Stimulated activated CD4-positive, alpha-beta T cell treated with anti-CD3 and anti-CD28 coated beads, Interleukin-12 subunit alpha, Interleukin-12 subunit beta, amount 100 ng/mL, for 4 hours (primary cell): ENCODE measurements around the gene CCDC88C.
A peak's percentile ranks its signal among the peaks of the same experiment; 100 is the strongest.

Experiments used
- DNase-seq: peaks from one replicate; pipeline ENCODE4 v3.0.0-alpha.2; 2020

Gene CCDC88C

DNA sequence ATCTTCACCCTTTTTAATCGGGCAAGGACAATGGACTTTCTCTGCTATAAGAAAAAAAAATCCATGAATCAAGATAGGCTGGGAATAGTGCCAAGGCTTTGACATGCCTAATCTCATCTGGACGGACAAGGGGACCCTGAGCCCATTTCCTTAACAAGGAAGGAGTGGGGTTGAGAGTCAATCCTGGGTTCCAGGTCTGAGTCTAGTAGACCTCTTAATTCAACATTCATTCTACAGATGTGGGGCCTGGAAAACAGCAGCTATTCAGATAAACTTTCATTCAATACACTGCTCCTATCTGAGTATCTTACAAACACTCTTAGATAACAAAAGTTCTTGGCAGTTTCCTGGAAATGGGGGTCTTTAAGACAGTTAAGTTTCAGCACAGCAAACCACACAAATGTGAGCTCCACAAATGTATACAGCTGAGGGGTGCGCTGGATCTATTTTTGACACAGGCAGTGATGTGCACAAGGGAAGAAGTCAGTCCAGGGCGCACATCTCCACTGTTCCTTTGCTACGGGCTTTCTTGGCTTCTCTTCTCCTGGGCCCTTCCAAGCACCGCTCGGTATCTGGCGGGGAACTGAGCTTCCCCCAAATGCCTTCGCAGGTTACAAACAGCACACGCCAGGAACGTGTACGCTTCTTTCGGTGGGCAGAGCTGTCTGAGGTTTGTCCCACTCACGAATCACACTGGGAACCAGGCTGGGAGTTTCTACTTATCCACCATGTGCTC, 90.9 kb downstream of the CCDC88C start:
- DNase-seq, result no peak

DNA sequence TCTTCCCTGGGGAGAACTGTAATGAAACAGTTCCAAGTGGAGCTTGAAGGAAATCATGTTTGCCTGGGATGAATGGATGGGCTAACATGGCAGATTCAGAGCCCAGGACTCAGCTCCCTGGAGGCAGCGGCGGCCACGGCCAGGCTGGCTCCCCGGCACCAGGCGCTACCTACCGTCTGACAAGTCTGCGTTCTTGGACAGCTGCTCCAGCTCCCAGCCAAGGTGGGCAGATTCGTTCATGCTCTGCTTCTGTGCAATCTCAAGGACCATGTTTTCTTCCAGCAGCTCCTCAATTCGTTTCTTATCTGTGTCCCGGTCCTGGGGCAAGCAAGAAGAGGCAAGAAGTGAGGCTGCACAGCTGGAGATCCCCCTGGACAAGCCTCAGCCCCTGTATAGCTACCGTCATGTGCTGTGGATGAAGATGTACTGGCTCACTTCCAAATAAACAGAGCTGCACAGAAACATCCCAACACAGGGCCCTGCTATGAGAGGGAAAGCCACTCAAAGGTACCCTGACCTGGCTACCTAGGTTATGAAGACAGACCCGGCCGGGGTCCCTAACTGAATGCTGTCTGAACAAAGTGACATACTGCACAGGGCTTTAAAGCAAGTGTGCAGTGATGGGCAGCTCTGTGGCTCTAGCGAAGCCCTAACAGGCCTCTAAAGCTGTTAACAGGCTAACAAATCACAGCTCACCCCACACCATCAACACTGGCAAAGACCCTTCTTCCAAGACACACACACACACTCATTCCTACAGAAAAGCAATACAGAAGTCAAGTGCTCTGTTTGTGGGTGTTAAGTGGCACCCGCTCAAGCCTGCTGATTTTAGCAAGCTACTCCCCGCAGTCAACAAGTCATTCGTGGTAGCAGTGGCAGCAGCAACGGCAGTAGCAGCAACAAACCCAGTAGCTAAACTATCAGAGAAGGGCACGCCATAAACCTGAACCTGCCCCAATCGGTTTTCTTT, 92.7 kb downstream of the CCDC88C start:
- DNase-seq, result no peak

DNA sequence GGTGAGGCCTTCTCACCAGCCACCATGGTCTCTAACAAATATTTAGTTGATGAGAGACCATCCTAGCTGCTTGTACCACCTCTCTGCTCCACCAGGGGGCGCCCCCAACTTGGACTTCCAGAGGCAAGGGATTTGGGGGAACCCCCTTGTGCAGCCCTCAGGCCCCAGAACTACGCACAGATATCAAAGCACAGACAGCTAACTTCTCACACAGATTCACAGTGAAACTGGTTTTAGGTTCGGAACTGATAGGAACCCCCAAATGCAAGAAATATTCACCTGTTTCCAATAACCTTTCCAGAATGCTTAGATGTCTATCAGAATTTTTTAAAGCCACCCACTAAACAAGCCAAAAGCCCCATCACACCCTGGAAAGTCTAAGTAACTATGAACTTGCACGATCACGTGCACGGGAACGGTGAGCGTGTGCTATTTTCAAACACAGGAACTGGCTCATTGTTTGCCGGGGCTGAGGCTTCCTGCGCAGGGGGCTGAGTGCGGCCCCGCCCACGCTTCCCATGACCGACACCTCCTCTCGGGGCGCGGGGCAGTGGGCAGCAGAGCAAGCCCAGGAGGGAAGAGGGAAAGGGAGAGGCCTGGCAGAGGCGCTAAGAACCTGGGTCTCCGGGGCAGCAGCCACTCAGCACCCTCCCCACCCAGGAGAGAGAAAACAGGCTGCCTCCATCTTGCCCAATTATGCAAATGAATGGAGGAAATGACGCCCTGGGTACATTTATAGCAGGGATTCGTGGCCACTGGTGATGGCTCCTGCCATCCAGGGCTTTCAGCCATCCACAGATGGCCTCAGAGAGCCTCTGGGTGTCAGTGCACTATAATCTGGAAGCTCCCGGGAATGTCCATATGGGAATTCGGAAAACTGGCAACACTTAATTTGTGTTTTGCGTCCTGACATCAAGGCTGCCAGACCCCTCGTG, 93.7 kb downstream of the CCDC88C start:
- DNase-seq, result peak; percentile 94

DNA sequence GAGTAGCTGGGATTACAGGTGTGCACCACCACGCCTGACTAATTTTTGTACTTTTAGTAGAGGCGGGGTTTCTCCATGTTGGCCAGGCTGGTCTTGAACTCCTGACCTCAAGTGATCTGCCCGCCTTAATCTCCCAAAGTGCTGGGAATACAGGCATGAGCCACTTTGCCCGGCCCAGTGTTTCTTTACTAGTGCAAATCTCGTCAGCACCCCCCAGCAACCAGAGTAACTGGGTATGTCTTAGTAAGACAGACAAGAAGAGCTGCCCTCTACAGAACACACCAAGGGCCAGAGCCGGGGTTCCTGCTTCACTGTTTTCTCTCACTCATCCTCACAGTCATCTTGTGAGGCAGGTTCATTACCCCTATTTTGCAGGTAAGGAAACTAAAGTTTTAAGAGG, 94.6 kb downstream of the CCDC88C start:
- no peak for DNase-seq

DNA sequence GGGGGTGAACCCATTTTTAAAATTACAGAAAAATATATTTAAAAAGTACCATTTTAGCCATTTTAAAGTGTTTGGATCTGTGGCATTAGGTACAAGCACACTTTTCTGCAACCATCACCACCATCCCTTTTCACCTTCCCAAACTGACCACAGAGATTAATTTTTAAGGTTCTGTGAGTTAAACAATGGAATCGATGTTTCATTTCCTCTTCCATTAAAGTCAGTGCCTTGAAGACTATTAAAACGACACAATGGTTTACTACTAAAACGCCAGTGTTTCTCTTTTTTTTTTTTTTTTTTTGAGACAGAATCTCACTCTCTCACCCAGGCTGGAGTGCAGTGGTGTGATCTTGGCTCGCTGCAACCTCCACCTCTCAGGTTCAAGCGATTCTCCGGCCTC, 95.0 kb downstream of the CCDC88C start:
- no peak for DNase-seq

DNA sequence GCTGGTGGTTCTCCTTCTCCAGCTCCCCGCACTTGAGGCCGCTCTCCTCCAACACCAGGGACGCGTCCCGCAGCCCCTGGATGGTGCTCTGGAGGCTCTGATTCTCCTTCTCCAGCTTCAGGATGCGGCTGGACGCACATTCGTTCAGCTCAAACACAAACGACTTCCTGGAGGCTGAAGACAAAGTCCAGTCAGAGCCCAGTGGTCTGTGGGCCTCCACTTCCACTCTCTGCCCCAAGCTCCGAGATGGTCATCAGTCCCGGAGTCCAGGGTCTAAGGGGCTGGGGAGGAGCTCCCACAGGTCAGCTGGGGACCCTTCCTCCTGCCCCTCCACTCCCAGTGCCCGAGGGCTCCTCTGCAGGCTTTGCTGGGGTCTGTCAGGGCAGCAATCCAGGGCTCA, 96.5 kb downstream of the CCDC88C start:
- DNase-seq, result no peak

DNA sequence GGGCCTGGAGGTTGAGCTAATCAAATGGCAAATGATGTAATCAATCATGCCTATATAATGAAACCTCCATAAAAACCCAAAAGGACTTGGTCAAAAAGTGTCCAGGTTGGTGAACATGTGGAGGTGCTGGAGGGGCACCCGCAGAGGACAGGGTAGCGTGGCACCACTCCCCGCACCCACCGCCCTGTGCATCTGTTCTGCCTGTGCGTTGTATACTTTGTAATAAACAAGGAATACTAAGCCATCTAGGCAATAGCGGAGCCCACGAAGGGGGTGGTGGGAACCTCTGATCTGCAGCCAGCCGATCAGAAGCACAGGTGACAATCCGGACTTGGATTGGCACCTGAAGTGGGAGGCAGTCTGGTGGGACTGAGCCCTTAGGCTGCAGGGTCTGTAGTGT, 97.4 kb downstream of the CCDC88C start:
- no peak for DNase-seq

DNA sequence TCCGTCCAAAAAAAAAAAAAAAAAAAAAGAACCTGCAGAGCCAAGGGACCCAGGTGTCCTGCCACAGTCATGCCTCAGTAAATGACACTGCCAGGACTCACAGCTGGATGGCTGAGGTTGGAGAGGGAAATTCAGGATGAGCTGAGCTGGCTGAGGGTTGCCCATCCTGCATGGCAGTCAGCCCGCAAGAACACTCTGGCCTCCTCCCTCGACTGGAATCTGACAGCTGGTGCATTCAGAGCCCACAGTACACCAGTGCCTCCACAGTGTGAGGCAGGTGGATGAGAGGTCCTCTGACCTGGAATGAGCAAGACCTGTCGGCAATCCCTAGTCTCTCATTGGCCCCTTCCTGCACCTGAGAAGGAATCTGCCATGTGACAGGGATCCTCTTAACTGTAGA, 98.7 kb downstream of the CCDC88C start:
- no peak for DNase-seq

DNA sequence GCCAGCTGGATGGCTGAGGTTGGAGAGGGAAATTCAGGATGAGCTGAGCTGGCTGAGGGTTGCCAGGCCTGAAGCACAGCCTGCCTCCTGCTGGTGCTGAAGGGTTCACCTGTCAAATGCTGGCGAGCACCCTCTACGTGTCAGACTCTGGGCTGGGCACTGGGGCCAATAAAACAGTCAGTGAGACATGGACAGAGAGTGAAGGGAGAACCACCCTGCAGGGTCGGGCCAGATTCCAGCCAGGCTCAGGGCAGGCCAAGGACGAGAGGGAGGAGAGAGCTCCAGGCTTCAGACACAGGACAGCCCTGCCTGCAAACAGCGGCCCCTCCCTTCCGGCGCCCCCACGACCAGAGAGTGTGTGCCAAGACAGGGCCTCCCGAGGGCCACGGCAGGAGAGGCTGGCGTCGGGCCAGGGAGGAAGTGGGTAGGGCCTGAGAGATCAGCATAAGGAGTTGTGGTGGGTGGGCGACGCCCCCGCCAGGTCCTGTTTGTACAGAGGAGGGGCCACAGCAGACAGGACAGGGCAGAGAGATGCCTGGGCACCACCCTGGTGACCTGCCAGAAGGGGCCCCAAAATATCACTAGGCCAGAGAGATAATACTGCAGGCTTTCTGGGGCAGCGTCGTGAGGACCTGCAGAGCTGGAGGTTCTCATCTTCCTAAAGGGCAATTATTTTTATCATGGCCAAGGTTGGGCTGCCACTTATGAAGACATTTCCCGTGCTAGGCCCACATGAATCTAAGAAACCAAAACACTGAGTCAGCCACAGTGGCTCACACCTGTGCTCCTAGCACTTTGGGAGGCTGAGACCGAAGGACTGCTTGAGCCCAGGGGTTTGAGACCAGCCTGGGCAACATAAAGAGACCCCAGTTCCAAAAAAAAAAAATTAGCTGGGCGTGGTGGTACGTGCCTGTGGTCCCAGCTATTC, 100.0 kb downstream of the CCDC88C start:
- DNase-seq, result peak; percentile 74

DNA sequence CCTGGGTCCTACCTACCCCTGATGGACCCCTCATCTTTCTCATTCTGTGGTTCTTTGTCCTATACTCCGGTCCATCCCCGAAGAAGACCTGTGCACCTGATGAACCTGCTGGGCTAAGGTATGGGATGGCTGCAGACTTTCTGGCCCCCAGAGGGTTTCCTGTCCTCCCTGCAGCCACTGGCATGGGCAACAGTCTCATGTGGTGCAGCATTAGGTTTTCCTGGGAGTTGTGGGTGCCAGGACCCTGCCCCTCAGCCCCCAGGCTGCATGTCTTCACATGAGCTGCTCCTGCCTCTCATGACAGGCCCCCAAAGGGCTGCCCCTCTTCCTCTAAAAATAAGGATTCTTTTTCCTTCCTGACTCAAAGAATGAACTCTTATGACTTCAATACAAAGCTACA, 100.9 kb downstream of the CCDC88C start:
- DNase-seq, result no peak

DNA sequence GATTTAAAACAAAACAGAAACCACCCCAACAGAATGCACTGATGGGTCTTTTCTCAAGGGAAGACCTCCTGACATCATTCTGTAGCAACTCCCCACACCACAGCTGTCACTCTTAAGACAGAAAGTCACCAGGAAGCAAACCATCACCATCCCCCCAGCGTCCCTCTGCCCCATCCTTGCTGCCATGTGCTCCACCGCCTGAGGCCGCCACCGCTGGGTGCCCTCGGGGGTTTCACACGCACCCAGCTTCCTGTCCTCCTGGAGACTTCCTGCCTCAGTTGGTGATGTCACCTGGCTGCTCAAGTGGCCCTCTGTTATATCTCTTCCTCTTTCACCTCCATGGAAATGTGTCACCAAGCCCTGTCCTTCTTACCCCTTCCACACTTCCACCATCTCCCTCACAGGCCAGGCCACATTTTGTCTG, 101.8 kb downstream of the CCDC88C start:
- peak; percentile 60 for DNase-seq

DNA sequence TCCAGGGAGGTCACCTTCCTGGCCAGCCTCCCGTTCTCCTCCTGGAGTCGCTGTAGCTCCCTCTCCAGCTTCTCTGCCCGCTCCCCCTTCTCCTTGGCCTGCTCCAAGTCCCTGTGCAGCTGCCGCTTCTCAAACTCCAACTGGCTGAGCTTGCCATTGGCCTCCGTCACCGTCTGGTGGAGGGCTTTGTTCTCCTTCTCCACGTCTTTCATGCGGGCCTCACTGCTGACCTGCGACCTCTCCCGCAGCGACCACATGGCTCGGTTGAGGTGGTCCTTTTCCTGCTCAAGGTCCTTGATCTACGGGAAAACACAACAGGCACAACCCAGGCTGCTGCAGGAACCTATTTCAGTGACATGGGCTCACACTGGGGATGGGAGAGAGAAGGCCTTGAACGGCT, 103.8 kb downstream of the CCDC88C start:
- DNase-seq, result no peak

DNA sequence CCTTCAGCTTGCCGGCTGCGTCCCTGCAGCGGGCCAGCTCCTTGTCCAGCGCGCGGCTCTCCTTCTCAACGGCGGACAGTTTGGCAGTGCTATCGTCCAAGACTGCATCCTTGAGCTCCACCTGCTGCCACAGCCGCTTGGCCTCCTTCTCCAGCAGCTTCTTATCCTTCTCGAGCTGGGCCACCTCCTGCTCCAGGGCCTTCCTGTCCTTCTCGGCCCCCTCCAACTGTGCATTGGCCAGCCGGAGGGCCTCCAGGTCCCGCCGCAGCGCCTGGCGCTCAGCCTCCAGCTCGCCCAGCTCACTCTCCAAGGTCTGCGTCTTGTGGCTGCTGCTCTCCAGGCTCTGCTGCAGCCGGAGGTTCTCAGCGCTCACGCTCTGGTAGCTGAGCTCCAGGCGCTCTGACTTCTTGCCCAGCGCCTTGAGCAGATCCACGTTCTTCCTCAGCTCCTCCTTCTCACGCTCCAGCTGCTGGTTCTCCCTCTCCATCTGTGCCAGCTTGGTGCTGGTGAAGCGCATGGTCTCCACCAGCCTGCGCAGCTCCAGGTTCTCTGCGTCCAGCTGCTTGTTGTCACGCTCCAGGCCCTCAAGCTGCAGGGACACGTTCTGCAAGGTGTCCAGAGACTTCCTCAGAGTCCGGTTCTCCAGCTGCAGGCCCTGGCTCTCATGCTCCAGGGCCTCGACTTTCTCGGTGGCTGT, 104.3 kb downstream of the CCDC88C start:
- DNase-seq, result no peak

DNA sequence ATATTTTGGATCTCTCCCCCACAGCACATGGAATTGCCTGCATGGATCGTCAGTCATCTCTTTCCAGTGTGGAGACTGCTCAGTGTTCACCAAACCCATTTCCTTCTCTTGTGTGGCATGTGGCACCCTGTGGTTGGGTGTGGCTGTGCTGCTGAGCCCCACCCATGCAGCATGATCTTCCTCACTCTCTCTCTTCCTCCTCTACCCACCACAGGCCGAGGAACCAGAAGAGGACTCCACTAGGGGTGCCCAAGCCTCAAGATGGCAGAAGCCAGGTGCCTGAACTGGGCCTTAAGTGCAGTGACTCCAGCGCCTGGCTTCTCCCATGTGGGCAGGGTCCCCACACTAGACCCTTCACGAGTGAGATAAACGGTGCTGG, 106.3 kb downstream of the CCDC88C start:
- no peak for DNase-seq

DNA sequence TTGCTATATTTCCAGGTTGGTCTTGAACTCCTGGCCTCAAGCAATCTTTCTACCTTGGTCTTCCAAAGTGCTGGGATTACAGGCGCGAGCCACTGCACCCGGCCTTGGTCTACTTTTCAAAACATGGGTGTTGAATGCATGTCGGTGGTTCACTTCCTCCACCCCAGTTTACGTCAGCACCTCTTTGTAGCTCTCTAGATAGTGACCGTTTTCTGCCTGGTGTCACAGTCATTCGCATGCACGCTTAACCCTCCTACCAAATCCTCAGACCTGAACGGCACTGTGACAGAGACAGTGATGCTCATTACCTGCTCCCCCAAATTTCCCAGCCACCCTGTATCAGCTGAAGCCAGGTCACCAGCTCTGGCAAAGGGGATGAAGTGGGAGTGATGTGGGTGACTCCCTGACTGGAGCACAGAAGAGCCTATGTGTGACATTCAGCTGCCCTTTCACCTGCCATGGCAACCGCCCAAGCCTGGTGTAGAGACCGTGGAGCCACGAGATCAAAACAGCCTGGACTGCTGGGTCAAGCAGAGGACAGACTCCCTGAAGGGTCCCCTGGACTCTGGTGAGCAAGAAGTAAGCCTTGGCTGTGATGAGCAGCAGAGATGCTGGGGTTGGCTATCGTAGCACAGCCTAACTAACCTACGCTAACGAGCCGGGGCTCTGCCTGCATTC, 106.9 kb downstream of the CCDC88C start:
- no peak for DNase-seq

DNA sequence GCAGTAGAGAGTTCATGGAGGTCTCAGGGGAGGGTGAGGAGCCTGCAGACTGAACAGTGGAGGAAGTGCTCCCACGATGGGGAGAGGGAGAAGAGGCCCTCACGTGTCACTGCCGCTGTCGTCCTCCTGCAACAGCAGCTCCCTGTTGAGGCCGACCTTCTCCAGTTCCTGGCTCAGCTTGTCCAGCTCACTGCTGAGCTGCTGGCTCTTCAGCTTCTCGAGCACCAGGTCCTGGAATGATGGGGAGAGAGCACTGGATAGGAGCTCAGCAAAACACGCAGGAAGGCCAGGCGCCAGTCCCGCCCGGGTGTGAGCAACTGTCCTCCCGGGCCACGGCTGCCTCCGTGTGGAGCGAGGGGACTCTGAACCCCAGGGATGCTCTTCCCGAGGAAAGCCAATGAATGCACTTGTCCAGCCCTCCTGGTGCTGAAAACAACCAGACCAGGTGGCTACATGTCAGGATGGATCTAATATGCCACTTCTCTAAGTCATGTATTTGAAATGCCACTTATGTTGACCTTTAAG, 107.8 kb downstream of the CCDC88C start:
- DNase-seq, result no peak

DNA sequence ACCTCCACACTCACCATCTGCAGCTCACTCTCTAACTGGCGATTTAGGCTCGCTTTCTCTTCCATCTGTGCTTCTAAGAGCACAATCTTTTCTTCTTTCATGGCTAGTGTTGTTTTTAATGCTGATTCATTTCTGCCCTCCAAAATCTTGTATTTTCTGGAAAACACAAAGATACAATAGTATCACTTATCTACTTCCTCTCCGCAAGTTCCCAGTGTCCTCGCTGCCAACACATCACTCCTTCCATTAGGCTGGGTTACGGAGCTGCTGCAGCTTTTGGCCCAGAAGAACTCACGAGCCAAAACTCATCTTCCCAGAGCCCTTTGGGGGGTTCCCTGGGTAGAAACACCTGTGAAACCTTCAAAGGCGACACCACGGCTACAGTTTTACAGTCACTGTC, 109.3 kb downstream of the CCDC88C start:
- DNase-seq, result no peak

DNA sequence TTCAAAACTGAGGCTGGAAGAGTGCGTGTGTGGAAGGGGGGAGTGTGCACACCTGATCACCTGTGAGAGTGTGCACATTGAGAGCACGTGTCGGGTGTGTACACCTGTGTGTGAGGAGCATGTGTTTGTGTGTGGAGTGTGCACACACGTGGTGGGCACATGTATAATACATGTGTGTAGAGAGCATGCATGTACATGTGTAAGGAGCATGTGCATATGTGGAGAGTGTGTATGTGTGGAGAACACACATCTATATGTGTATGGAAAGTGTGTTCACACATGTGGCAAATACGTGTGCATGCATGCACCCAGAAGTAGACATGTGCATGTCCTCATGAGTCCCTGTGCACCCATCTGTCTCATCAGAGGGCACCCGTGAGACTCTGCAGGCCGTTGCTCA, 110.0 kb downstream of the CCDC88C start:
- no peak for DNase-seq

DNA sequence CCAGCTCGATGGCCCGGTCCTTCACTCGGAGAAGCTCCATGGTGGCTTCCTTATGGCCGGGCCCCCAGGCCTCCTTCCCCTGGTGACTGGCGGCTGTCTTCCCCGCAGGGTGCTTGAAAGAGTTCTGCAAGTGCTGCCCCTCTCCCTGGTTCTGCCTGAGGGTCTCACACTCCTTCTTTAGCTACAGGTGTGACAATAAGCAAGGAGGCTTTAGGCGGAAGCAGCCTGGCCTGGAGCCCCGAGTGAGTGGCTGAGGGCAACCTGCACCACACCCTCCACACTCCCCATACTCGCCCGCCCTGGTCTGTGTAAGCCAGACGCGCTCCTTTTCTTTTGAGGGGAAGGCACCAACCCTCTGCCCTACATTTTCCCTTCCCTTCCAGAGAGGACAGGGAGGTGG, 110.6 kb downstream of the CCDC88C start:
- DNase-seq, result no peak

DNA sequence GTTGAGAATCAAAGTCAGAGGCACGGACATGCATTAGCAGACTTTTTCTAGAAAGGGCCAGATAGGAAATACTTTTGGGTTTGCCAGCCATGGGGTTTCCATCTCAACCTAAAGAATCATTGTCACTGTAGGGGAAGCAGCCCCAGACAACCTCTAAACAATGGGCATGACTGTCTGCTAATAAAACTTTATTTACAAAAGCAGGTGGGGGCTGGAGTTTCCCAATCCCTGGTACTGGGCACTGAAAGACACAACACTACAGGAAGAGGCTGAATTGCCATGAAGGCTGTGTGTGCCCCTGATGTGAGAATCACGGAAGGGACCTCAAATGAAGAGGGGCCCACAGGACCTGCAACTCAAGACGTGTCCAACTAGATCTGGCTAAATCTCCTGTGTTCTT, 111.1 kb downstream of the CCDC88C start:
- DNase-seq, result no peak
